GM23338 (cell line): ENCODE measurements around the gene RARG. TPM values are rescaled to one million over a fixed set of nuclear protein-coding genes. Genes with fewer than 3 reads are reported as not detected.

Experiments
- ATAC-seq: fragments of 200-7000 bp; cut with Tn5 transposase; 3 replicates; pipeline ENCODE4 v1.9.1; 2020
- DNase-seq: peaks from one replicate; pipeline ENCODE4 v3.0.0-alpha.2; 2015; ENCODE audit warnings: low spot score
- H2AFZ ChIP-seq: fragments of 200-600 bp; sonication (generic); 2 replicates; pipeline ENCODE4 v1.8.0; 2016; ENCODE audit warnings: antibody characterized with exemption, mild to moderate bottlenecking, moderate library complexity
- H3F3A ChIP-seq: fragments of 200-600 bp; sonication (generic); replicated peaks from 2 replicates; pipeline ENCODE4 v1.8.0; 2017; ENCODE audit warnings: antibody characterized with exemption, mixed run types, low read depth
- H3K27ac ChIP-seq: fragments of 200-600 bp; sonication (generic); 2 replicates; pipeline ENCODE4 v1.6.1; 2016; ENCODE audit warnings: low read depth
- H3K27me3 ChIP-seq: fragments of 200-600 bp; sonication (generic); 2 replicates; pipeline ENCODE4 v1.8.0; 2016; ENCODE audit warnings: mild to moderate bottlenecking, mixed run types, moderate library complexity; ENCODE audit not compliant: insufficient read depth
- H3K36me3 ChIP-seq: fragments of 200-600 bp; sonication (generic); 2 replicates; pipeline ENCODE4 v1.8.0; 2016; ENCODE audit warnings: mild to moderate bottlenecking; ENCODE audit not compliant: insufficient read depth
- H3K4me1 ChIP-seq: fragments of 200-600 bp; sonication (generic); 2 replicates; pipeline ENCODE4 v1.8.0; 2016; ENCODE audit warnings: mild to moderate bottlenecking, moderate library complexity; ENCODE audit not compliant: insufficient read depth
- H3K4me2 ChIP-seq: fragments of 200-600 bp; sonication (generic); 2 replicates; pipeline ENCODE4 v1.7.1; 2017; ENCODE audit warnings: mixed run types
- H3K4me3 ChIP-seq: fragments of 200-600 bp; sonication (generic); 2 replicates; pipeline ENCODE4 v1.6.1; 2016; ENCODE audit warnings: mixed run types
- H3K79me2 ChIP-seq: fragments of 200-600 bp; sonication (generic); replicated peaks from 2 replicates; pipeline ENCODE4 v1.8.0; 2017; ENCODE audit warnings: mild to moderate bottlenecking; ENCODE audit not compliant: insufficient read depth
- H3K9me2 ChIP-seq: fragments of 200-600 bp; sonication (generic); 2 replicates; pipeline ENCODE4 v1.8.0; 2017; ENCODE audit not compliant: insufficient read depth
- H4K20me1 ChIP-seq: fragments of 200-600 bp; sonication (generic); replicated peaks from 2 replicates; pipeline ENCODE4 v1.8.0; 2017; ENCODE audit warnings: mild to moderate bottlenecking; ENCODE audit not compliant: insufficient read depth
- H3K27ac Mint-ChIP-seq: 2 replicates; pipeline ENCODE4 v1.8.0; 2020; ENCODE audit warnings: inconsistent platforms, mild to moderate bottlenecking, moderate library complexity, mixed read lengths
- H3K27me3 Mint-ChIP-seq: 3 replicates; pipeline ENCODE4 v1.8.0; 2022; ENCODE audit warnings: low read depth, mild to moderate bottlenecking, moderate library complexity, mixed read lengths, inconsistent platforms; ENCODE audit not compliant: insufficient read depth, poor library complexity
- H3K36me3 Mint-ChIP-seq: 3 replicates; pipeline ENCODE4 v1.8.0; 2021; ENCODE audit warnings: low read depth, mild to moderate bottlenecking, inconsistent platforms, moderate library complexity, mixed read lengths
- H3K4me1 Mint-ChIP-seq: 3 replicates; pipeline ENCODE4 v1.8.0; 2020; ENCODE audit warnings: mild to moderate bottlenecking, inconsistent platforms, mixed read lengths
- H3K4me3 Mint-ChIP-seq: 3 replicates; pipeline ENCODE4 v1.8.0; 2021; ENCODE audit warnings: moderate library complexity, mild to moderate bottlenecking, inconsistent platforms, mixed read lengths
- H3K9me3 Mint-ChIP-seq: 3 replicates; pipeline ENCODE4 v1.8.0; 2020; ENCODE audit warnings: moderate library complexity, mild to moderate bottlenecking, inconsistent platforms, mixed read lengths
- CREB1 ChIP-seq: fragments of 250-450 bp; sonication (Bioruptor Pico); IDR thresholded peaks from 2 replicates; pipeline ENCODE4 v1.5.0; 2020; ENCODE audit warnings: low read depth, mild to moderate bottlenecking, moderate library complexity
- CTCF ChIP-seq, 2 experiments: fragments of 200-600 bp in 1 of 2; sonication (generic) in 1 of 2; conservative IDR thresholded peaks; 2 replicates each; pipeline versions ENCODE4 v1.5.1 to v1.6.1; 2016 to 2017; ENCODE audit warnings: antibody characterized with exemption in 2 of 2, low read depth in 2 of 2, mild to moderate bottlenecking in 2 of 2, moderate library complexity in 1 of 2
- ETS1 ChIP-seq: IDR thresholded peaks from 2 replicates; pipeline ENCODE4 v1.6.1; 2016; ENCODE audit warnings: antibody characterized with exemption
- EZH2 ChIP-seq: fragments of 200-600 bp; sonication (generic); IDR thresholded peaks from one replicate; pipeline ENCODE4 v1.8.0; 2017; ENCODE audit warnings: antibody characterized with exemption, mild to moderate bottlenecking, low read depth; ENCODE audit not compliant: unreplicated experiment
- EZH2phosphoT487 ChIP-seq: fragments of 200-600 bp; sonication (generic); IDR thresholded peaks from one replicate; pipeline ENCODE4 v1.8.1; 2018; ENCODE audit warnings: antibody characterized with exemption; ENCODE audit not compliant: unreplicated experiment
- JUNB ChIP-seq: IDR thresholded peaks from one replicate; pipeline ENCODE4 v1.6.1; 2016; ENCODE audit warnings: antibody characterized with exemption; ENCODE audit not compliant: unreplicated experiment
- NANOG ChIP-seq: IDR thresholded peaks from 2 replicates; pipeline ENCODE4 v1.6.1; 2016; ENCODE audit warnings: antibody characterized with exemption, borderline replicate concordance
- POLR2AphosphoS5 ChIP-seq: IDR thresholded peaks from 2 replicates; pipeline ENCODE4 v1.6.1; 2016; ENCODE audit warnings: antibody characterized with exemption, low read depth
- REST ChIP-seq: IDR thresholded peaks from one replicate; pipeline ENCODE4 v1.6.1; 2018; ENCODE audit warnings: antibody characterized with exemption; ENCODE audit not compliant: unreplicated experiment
- STAT1 ChIP-seq: IDR thresholded peaks from one replicate; pipeline ENCODE4 v1.6.1; 2016; ENCODE audit warnings: antibody characterized with exemption; ENCODE audit not compliant: unreplicated experiment
- ZNF114 ChIP-seq: fragments of 250-450 bp; sonication (Bioruptor Pico); IDR thresholded peaks from 2 replicates; pipeline ENCODE4 v1.5.0; 2020; ENCODE audit warnings: mild to moderate bottlenecking, moderate library complexity
- ZNF331 ChIP-seq: fragments of 250-450 bp; sonication (Bioruptor Pico); IDR thresholded peaks from 2 replicates; pipeline ENCODE4 v1.5.0; 2020; ENCODE audit warnings: low read depth, mild to moderate bottlenecking, moderate library complexity
- ZNF462 ChIP-seq: fragments of 250-450 bp; sonication (Bioruptor Pico); IDR thresholded peaks from 2 replicates; pipeline ENCODE4 v1.5.0; 2020; ENCODE audit warnings: mild to moderate bottlenecking, moderate library complexity
- polyA plus RNA-seq: library from polyadenylated mRNA; unstranded; fragments of >200 nt; fragmentation: Nextera tagmentation; extraction: Ambion mirVana; gene quantifications from 2 replicates; pipeline ENCODE4 v1.2.1, GENCODE V29; 2016
- total RNA-seq: library from RNA; depleted of rRNA; stranded (reverse); fragments of >200 nt; shearing (Covaris generic); gene quantifications from 2 replicates; pipeline ENCODE4 v1.2.3, GENCODE V29; 2014

Gene RARG
- total and polyA plus RNA-seq, 2 experiments from 2014 or later = 18.5 to 50.2 TPM

- no peak overlapping the region; the same call in 2 of the 3 replicates for H3K4me3 Mint-ChIP-seq
Measured at GRCh38 chr12:53230108-53230845, 1.7 kb downstream of the RARG start.

More at GRCh38 chr12:53230108-53230845, 1.7 kb downstream of the RARG start:
- no peaks in the 10 kb centered on the region for H4K20me1 ChIP-seq
- no peaks in the 10 kb centered on the region for H3K36me3 ChIP-seq
- TF ChIP-seq ZNF114 (CRISPR knock-in tag) (no peak), NANOG (no peak), EZH2phosphoT487 (no peak), ZNF331 (no peak), REST (no peak), CTCF (conservative IDR thresholded peaks at IDR 0.05; ENCODE audit: low read depth in 2 of 2) (no peak), ZNF462 (CRISPR knock-in tag) (no peak), ETS1 (no peak), POLR2AphosphoS5 (no peak), JUNB (no peak), STAT1 (no peak), EZH2 (no peak), CREB1 (CRISPR knock-in tag) (no peak)
- H3K9me2 ChIP-seq = no peaks in the 10 kb centered on the region
- peaks cover 28% of the 10 kb centered on the region for H3K27me3 Mint-ChIP-seq
- H3K4me1 Mint-ChIP-seq = peaks cover 64% of the 10 kb centered on the region
- H2AFZ ChIP-seq = no peak overlapping the region
- peaks cover 4% of the 10 kb centered on the region; the same call in 1 of the 2 replicates for H3K79me2 ChIP-seq
- peaks cover 62% of the 10 kb centered on the region for H3K4me1 ChIP-seq
- no peak overlapping the region for H3K27ac ChIP-seq
- H3K4me3 ChIP-seq = 0 out of 2 replicates have a peak overlapping the region, but pooled peaks have one; percentile 21
- peaks cover 5% of the 10 kb centered on the region for H3K36me3 Mint-ChIP-seq
- no peaks in the 10 kb centered on the region for H3K27me3 ChIP-seq
- H3K9me3 Mint-ChIP-seq = no peaks in the 10 kb centered on the region
- H3K27ac Mint-ChIP-seq = no peak overlapping the region
- DNase-seq (no peak), ATAC-seq (no peak)
- H3K4me2 ChIP-seq = peak overlapping the region; percentile 92
- H3F3A ChIP-seq = peaks cover 12% of the 10 kb centered on the region; the same call in 1 of the 2 replicates
